ENCODE measurements around the gene GRN.
A peak's percentile ranks its signal among the peaks of the same experiment; 100 is the strongest.

GRN gene

GRCh38 chr17:44344939-44345453, at the start of gene GRN:
TSS of gene GRN (plus strand) at chr17:44345302. CDS start at chr17:44349165, 3,863 bp downstream.
- Histone ChIP-seq H3K27ac (ENCODE audit: low read depth in 2 of 2, low read length in 2 of 2) (peak within 1 kb of the TSS; percentile 86 to 95), H3K9ac (ENCODE audit: low read depth in 1 of 2, low read length in 2 of 2) (peak within 1 kb of the TSS; percentile 85 to 97), H3K4me3 (ENCODE audit: low read length in 2 of 2) (peak within 1 kb of the TSS; percentile 90 to 98), H3K4me1 (ENCODE audit: control insufficient read depth in 2 of 2, insufficient read depth in 2 of 2, low read length in 2 of 2) (peaks cover 11% of the 10 kb centered on the region in 2 donors), H3K9me3 (ENCODE audit: control insufficient read depth in 2 of 2, low read length in 2 of 2) (no peaks in the 10 kb centered on the region), H3K27me3 (ENCODE audit: control insufficient read depth in 2 of 2, insufficient read depth in 2 of 2, low read length in 2 of 2) (no peaks in the 10 kb centered on the region), H3K36me3 (ENCODE audit: control insufficient read depth in 2 of 2, insufficient read depth in 2 of 2, low read length in 2 of 2) (peaks cover 9 to 11% of the 10 kb centered on the region in 2 donors)

- no peak overlapping the region for H3K9ac ChIP-seq (ENCODE audit: low read depth in 1 of 2, low read length in 2 of 2)
- H3K4me1 ChIP-seq (ENCODE audit: control insufficient read depth in 2 of 2, insufficient read depth in 2 of 2, low read length in 2 of 2) = no peaks in the 10 kb centered on the region
- H3K36me3 ChIP-seq (ENCODE audit: control insufficient read depth in 2 of 2, insufficient read depth in 2 of 2, low read length in 2 of 2) = no peaks in the 10 kb centered on the region
- H3K27me3 ChIP-seq (ENCODE audit: control insufficient read depth in 2 of 2, insufficient read depth in 2 of 2, low read length in 2 of 2) = no peaks in the 10 kb centered on the region
- H3K27ac ChIP-seq (ENCODE audit: low read depth in 2 of 2, low read length in 2 of 2) = no peak overlapping the region
- H3K4me3 ChIP-seq (ENCODE audit: low read length in 2 of 2) = no peak overlapping the region
- no peaks in the 10 kb centered on the region for H3K9me3 ChIP-seq (ENCODE audit: control insufficient read depth in 2 of 2, low read length in 2 of 2)
These were observed 47.1 kb upstream of the GRN start for GRCh38 chr17:44297975-44298374.

GRCh38 chr17:44304651-44305050, 40.5 kb upstream of the GRN start:
- H3K27ac ChIP-seq (ENCODE audit: low read depth in 2 of 2, low read length in 2 of 2) = no peak overlapping the region
- H3K27me3 ChIP-seq (ENCODE audit: control insufficient read depth in 2 of 2, insufficient read depth in 2 of 2, low read length in 2 of 2) = peaks cover 2 to 13% of the 10 kb centered on the region in 2 donors
- no peak overlapping the region for H3K4me3 ChIP-seq (ENCODE audit: low read length in 2 of 2)
- H3K9ac ChIP-seq (ENCODE audit: low read depth in 1 of 2, low read length in 2 of 2) = no peak overlapping the region
- no peaks in the 10 kb centered on the region for H3K9me3 ChIP-seq (ENCODE audit: control insufficient read depth in 2 of 2, low read length in 2 of 2)
- peaks cover 0 to 4% of the 10 kb centered on the region in 2 donors for H3K4me1 ChIP-seq (ENCODE audit: control insufficient read depth in 2 of 2, insufficient read depth in 2 of 2, low read length in 2 of 2)
- H3K36me3 ChIP-seq (ENCODE audit: control insufficient read depth in 2 of 2, insufficient read depth in 2 of 2, low read length in 2 of 2) = no peaks in the 10 kb centered on the region

- Histone ChIP-seq H3K27ac (ENCODE audit: low read depth in 2 of 2, low read length in 2 of 2) (no peak overlapping the region), H3K36me3 (ENCODE audit: control insufficient read depth in 2 of 2, insufficient read depth in 2 of 2, low read length in 2 of 2) (no peaks in the 10 kb centered on the region), H3K9ac (ENCODE audit: low read depth in 1 of 2, low read length in 2 of 2) (no peak overlapping the region), H3K9me3 (ENCODE audit: control insufficient read depth in 2 of 2, low read length in 2 of 2) (no peaks in the 10 kb centered on the region), H3K4me3 (ENCODE audit: low read length in 2 of 2) (no peak overlapping the region), H3K4me1 (ENCODE audit: control insufficient read depth in 2 of 2, insufficient read depth in 2 of 2, low read length in 2 of 2) (peaks cover 0 to 4% of the 10 kb centered on the region in 2 donors), H3K27me3 (ENCODE audit: control insufficient read depth in 2 of 2, insufficient read depth in 2 of 2, low read length in 2 of 2) (peaks cover 2 to 13% of the 10 kb centered on the region in 2 donors)
These were observed 37.5 kb upstream of the GRN start for GRCh38 chr17:44307387-44308186.

- Histone ChIP-seq H3K9me3 (ENCODE audit: control insufficient read depth in 2 of 2, low read length in 2 of 2) (no peaks in the 10 kb centered on the region), H3K4me1 (ENCODE audit: control insufficient read depth in 2 of 2, insufficient read depth in 2 of 2, low read length in 2 of 2) (peaks cover 0 to 4% of the 10 kb centered on the region in 2 donors), H3K36me3 (ENCODE audit: control insufficient read depth in 2 of 2, insufficient read depth in 2 of 2, low read length in 2 of 2) (no peaks in the 10 kb centered on the region), H3K4me3 (ENCODE audit: low read length in 2 of 2) (peak within 1 kb of the TSS; percentile 50 to 52), H3K9ac (ENCODE audit: low read depth in 1 of 2, low read length in 2 of 2) (no peak within 1 kb of the TSS), H3K27ac (ENCODE audit: low read depth in 2 of 2, low read length in 2 of 2) (no peak within 1 kb of the TSS), H3K27me3 (ENCODE audit: control insufficient read depth in 2 of 2, insufficient read depth in 2 of 2, low read length in 2 of 2) (peaks cover 4 to 13% of the 10 kb centered on the region in 2 donors)
These were observed 36.7 kb upstream of the GRN start, which contains the start of gene RUNDC3A for GRCh38 chr17:44308320-44308818. TSS of gene RUNDC3A (plus strand) at chr17:44308601. CDS start at chr17:44308833, 232 bp downstream.

- H3K9ac ChIP-seq (ENCODE audit: low read depth in 1 of 2, low read length in 2 of 2) = no peak overlapping the region
- peaks cover 0 to 4% of the 10 kb centered on the region in 2 donors for H3K4me1 ChIP-seq (ENCODE audit: control insufficient read depth in 2 of 2, insufficient read depth in 2 of 2, low read length in 2 of 2)
- no peak overlapping the region for H3K27ac ChIP-seq (ENCODE audit: low read depth in 2 of 2, low read length in 2 of 2)
- no peak overlapping the region for H3K4me3 ChIP-seq (ENCODE audit: low read length in 2 of 2)
- no peaks in the 10 kb centered on the region for H3K9me3 ChIP-seq (ENCODE audit: control insufficient read depth in 2 of 2, low read length in 2 of 2)
- H3K27me3 ChIP-seq (ENCODE audit: control insufficient read depth in 2 of 2, insufficient read depth in 2 of 2, low read length in 2 of 2) = peaks cover 6 to 14% of the 10 kb centered on the region in 2 donors
- no peaks in the 10 kb centered on the region for H3K36me3 ChIP-seq (ENCODE audit: control insufficient read depth in 2 of 2, insufficient read depth in 2 of 2, low read length in 2 of 2)
These were observed 36.2 kb upstream of the GRN start for GRCh38 chr17:44308865-44309264.

GRCh38 chr17:44309472-44309871, 35.6 kb upstream of the GRN start:
- Histone ChIP-seq H3K4me1 (ENCODE audit: control insufficient read depth in 2 of 2, insufficient read depth in 2 of 2, low read length in 2 of 2) (peaks cover 0 to 4% of the 10 kb centered on the region in 2 donors), H3K27me3 (ENCODE audit: control insufficient read depth in 2 of 2, insufficient read depth in 2 of 2, low read length in 2 of 2) (peaks cover 10 to 20% of the 10 kb centered on the region in 2 donors), H3K9ac (ENCODE audit: low read depth in 1 of 2, low read length in 2 of 2) (no peak overlapping the region), H3K9me3 (ENCODE audit: control insufficient read depth in 2 of 2, low read length in 2 of 2) (no peaks in the 10 kb centered on the region), H3K27ac (ENCODE audit: low read depth in 2 of 2, low read length in 2 of 2) (no peak overlapping the region), H3K4me3 (ENCODE audit: low read length in 2 of 2) (no peak overlapping the region), H3K36me3 (ENCODE audit: control insufficient read depth in 2 of 2, insufficient read depth in 2 of 2, low read length in 2 of 2) (no peaks in the 10 kb centered on the region)

GRCh38 chr17:44310188-44310587, 34.9 kb upstream of the GRN start:
- H3K36me3 ChIP-seq (ENCODE audit: control insufficient read depth in 2 of 2, insufficient read depth in 2 of 2, low read length in 2 of 2) = no peaks in the 10 kb centered on the region
- H3K4me3 ChIP-seq (ENCODE audit: low read length in 2 of 2) = no peak overlapping the region
- no peak overlapping the region for H3K27ac ChIP-seq (ENCODE audit: low read depth in 2 of 2, low read length in 2 of 2)
- H3K4me1 ChIP-seq (ENCODE audit: control insufficient read depth in 2 of 2, insufficient read depth in 2 of 2, low read length in 2 of 2) = peaks cover 0 to 4% of the 10 kb centered on the region in 2 donors
- H3K27me3 ChIP-seq (ENCODE audit: control insufficient read depth in 2 of 2, insufficient read depth in 2 of 2, low read length in 2 of 2) = peaks cover 12 to 25% of the 10 kb centered on the region in 2 donors
- H3K9me3 ChIP-seq (ENCODE audit: control insufficient read depth in 2 of 2, low read length in 2 of 2) = no peaks in the 10 kb centered on the region
- no peak overlapping the region for H3K9ac ChIP-seq (ENCODE audit: low read depth in 1 of 2, low read length in 2 of 2)

- no peak overlapping the region for H3K9ac ChIP-seq (ENCODE audit: low read depth in 1 of 2, low read length in 2 of 2)
These were observed 34.3 kb upstream of the GRN start for GRCh38 chr17:44310609-44311376.

More at GRCh38 chr17:44310609-44311376, 34.3 kb upstream of the GRN start:
- Histone ChIP-seq H3K9me3 (ENCODE audit: control insufficient read depth in 2 of 2, low read length in 2 of 2) (no peaks in the 10 kb centered on the region), H3K27me3 (ENCODE audit: control insufficient read depth in 2 of 2, insufficient read depth in 2 of 2, low read length in 2 of 2) (peaks cover 13 to 26% of the 10 kb centered on the region in 2 donors), H3K4me3 (ENCODE audit: low read length in 2 of 2) (no peak overlapping the region), H3K4me1 (ENCODE audit: control insufficient read depth in 2 of 2, insufficient read depth in 2 of 2, low read length in 2 of 2) (peaks cover 0 to 4% of the 10 kb centered on the region in 2 donors), H3K27ac (ENCODE audit: low read depth in 2 of 2, low read length in 2 of 2) (no peak overlapping the region), H3K36me3 (ENCODE audit: control insufficient read depth in 2 of 2, insufficient read depth in 2 of 2, low read length in 2 of 2) (no peaks in the 10 kb centered on the region)
